ENCODE measurements around the gene TAF11L14.

DNA sequence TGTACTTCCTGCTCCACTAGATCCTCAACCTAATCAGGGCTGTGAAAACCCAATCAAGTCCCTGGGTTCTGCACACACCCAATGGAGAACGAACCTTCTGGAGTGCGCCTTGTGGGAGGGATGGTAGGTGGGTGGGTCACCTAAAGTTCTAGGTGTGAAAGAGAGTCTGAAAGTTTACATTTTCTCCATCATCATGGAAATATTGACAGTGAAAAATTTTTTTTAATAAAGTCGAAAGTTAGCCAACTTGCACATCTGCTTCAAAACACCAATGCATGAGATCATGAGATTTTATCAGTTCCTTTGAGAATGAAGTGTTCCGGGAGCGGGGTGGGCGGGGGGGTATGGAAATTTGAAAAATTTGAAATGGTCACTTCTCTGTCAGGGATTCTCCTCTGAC, 21.7 kb downstream of the TAF11L14 start:
- TF ChIP-seq, protein P1, sequence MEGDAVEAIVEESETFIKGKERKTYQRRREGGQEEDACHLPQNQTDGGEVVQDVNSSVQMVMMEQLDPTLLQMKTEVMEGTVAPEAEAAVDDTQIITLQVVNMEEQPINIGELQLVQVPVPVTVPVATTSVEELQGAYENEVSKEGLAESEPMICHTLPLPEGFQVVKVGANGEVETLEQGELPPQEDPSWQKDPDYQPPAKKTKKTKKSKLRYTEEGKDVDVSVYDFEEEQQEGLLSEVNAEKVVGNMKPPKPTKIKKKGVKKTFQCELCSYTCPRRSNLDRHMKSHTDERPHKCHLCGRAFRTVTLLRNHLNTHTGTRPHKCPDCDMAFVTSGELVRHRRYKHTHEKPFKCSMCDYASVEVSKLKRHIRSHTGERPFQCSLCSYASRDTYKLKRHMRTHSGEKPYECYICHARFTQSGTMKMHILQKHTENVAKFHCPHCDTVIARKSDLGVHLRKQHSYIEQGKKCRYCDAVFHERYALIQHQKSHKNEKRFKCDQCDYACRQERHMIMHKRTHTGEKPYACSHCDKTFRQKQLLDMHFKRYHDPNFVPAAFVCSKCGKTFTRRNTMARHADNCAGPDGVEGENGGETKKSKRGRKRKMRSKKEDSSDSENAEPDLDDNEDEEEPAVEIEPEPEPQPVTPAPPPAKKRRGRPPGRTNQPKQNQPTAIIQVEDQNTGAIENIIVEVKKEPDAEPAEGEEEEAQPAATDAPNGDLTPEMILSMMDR (conservative IDR thresholded peaks at IDR 0.05; ENCODE audit: low read depth in 2 of 2) = no peak
- TF ChIP-seq EZH2 (IDR thresholded peaks at IDR 0.05; ENCODE audit: low read depth, unreplicated experiment) = no peak
- no peak for TF ChIP-seq ZNF331 (CRISPR knock-in tag; IDR thresholded peaks at IDR 0.05; ENCODE audit: low read depth)
- no peak for TF ChIP-seq EZH2phosphoT487 (IDR thresholded peaks at IDR 0.05; ENCODE audit: unreplicated experiment)
- no peak for TF ChIP-seq ZNF114 (CRISPR knock-in tag; IDR thresholded peaks at IDR 0.05)
- TF ChIP-seq, protein P2, sequence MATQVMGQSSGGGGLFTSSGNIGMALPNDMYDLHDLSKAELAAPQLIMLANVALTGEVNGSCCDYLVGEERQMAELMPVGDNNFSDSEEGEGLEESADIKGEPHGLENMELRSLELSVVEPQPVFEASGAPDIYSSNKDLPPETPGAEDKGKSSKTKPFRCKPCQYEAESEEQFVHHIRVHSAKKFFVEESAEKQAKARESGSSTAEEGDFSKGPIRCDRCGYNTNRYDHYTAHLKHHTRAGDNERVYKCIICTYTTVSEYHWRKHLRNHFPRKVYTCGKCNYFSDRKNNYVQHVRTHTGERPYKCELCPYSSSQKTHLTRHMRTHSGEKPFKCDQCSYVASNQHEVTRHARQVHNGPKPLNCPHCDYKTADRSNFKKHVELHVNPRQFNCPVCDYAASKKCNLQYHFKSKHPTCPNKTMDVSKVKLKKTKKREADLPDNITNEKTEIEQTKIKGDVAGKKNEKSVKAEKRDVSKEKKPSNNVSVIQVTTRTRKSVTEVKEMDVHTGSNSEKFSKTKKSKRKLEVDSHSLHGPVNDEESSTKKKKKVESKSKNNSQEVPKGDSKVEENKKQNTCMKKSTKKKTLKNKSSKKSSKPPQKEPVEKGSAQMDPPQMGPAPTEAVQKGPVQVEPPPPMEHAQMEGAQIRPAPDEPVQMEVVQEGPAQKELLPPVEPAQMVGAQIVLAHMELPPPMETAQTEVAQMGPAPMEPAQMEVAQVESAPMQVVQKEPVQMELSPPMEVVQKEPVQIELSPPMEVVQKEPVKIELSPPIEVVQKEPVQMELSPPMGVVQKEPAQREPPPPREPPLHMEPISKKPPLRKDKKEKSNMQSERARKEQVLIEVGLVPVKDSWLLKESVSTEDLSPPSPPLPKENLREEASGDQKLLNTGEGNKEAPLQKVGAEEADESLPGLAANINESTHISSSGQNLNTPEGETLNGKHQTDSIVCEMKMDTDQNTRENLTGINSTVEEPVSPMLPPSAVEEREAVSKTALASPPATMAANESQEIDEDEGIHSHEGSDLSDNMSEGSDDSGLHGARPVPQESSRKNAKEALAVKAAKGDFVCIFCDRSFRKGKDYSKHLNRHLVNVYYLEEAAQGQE (IDR thresholded peaks at IDR 0.05; ENCODE audit: unreplicated experiment) = no peak
- TF ChIP-seq STAT1 (IDR thresholded peaks at IDR 0.05; ENCODE audit: unreplicated experiment) = no peak
- no peak for TF ChIP-seq NANOG (IDR thresholded peaks at IDR 0.05; ENCODE audit: borderline replicate concordance)
- TF ChIP-seq JUNB (IDR thresholded peaks at IDR 0.05; ENCODE audit: unreplicated experiment) = no peak
- no peak for TF ChIP-seq POLR2AphosphoS5 (IDR thresholded peaks at IDR 0.05; ENCODE audit: low read depth)
- no peak for TF ChIP-seq CREB1 (CRISPR knock-in tag; IDR thresholded peaks at IDR 0.05; ENCODE audit: low read depth)
- TF ChIP-seq, protein P3, sequence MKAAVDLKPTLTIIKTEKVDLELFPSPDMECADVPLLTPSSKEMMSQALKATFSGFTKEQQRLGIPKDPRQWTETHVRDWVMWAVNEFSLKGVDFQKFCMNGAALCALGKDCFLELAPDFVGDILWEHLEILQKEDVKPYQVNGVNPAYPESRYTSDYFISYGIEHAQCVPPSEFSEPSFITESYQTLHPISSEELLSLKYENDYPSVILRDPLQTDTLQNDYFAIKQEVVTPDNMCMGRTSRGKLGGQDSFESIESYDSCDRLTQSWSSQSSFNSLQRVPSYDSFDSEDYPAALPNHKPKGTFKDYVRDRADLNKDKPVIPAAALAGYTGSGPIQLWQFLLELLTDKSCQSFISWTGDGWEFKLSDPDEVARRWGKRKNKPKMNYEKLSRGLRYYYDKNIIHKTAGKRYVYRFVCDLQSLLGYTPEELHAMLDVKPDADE (IDR thresholded peaks at IDR 0.05) = no peak
